HepG2 (cell line): ENCODE data around the gene CEACAM3. TPM values are rescaled to one million over a fixed set of nuclear protein-coding genes. Genes with fewer than 3 reads are reported as not detected.
A peak's percentile ranks its signal among the peaks of the same experiment; 100 is the strongest.

ENCODE experiments used
- RNF2 ChIP-seq: fragments of 450-650 bp; conservative IDR thresholded peaks from 2 replicates; pipeline ENCODE4 v1.6.1; 2016; ENCODE audit warnings: low read depth
- THYN1 ChIP-seq: sonication (generic); formaldehyde crosslinking; IDR thresholded peaks from 2 replicates; pipeline ENCODE4 v1.8.1; 2023; ENCODE audit warnings: low read depth, mild to moderate bottlenecking, moderate library complexity, missing genetic modification reagents, borderline replicate concordance
- ZNF138 ChIP-seq: sonication (generic); formaldehyde crosslinking; IDR thresholded peaks from 2 replicates; pipeline ENCODE4 v1.5.0; 2020; ENCODE audit warnings: mild to moderate bottlenecking, low read depth, missing genetic modification reagents
- ZNF562 ChIP-seq: sonication (generic); formaldehyde crosslinking; IDR thresholded peaks from 2 replicates; pipeline ENCODE4 v1.8.0; 2022; ENCODE audit warnings: missing genetic modification reagents, borderline replicate concordance
- ZNF839 ChIP-seq: sonication (generic); formaldehyde crosslinking; IDR thresholded peaks from 2 replicates; pipeline ENCODE4 v1.4.0; 2020; ENCODE audit warnings: missing genetic modification reagents, mild to moderate bottlenecking, borderline replicate concordance
- polyA plus RNA-seq, 8 experiments: library from polyadenylated mRNA; depleted of rRNA in 3 of 8; stranded (reverse) in 7 of 8; unstranded in 1 of 8; fragments of >200 nt; fragmentation: Illumina TruSeq in 4 of 8; extraction: Trizol in 4 of 8; gene quantifications; 2 replicates each; pipeline versions ENCODE4 v1.2.1 to v1.2.3, GENCODE V29; 2011 to 2016; ENCODE audit warnings: low read depth in 4 of 8, missing spikeins in 1 of 8, mixed read lengths in 1 of 8; ENCODE audit not compliant: insufficient read depth in 1 of 8
- total RNA-seq, 5 experiments: library from RNA; depleted of rRNA; stranded (reverse); fragments of >200 nt; fragmentation: Illumina TruSeq; extraction: Trizol; gene quantifications; 2 replicates each; pipeline ENCODE4 v1.2.3, GENCODE V29; 2016; ENCODE audit warnings: low read depth in 1 of 5
- TF ChIP-seq, protein P1 (sequence below): sonication (generic); formaldehyde crosslinking; IDR thresholded peaks from 2 replicates; pipeline ENCODE4 v1.5.0; 2020; ENCODE audit warnings: mild to moderate bottlenecking, missing genetic modification reagents, borderline replicate concordance
- TF ChIP-seq, protein P2 (sequence below): sonication (generic); formaldehyde crosslinking; IDR thresholded peaks from 2 replicates; pipeline ENCODE4 v1.5.0; 2020; ENCODE audit warnings: missing genetic modification reagents
- TF ChIP-seq, protein P3 (sequence below): sonication (generic); formaldehyde crosslinking; IDR thresholded peaks from 2 replicates; pipeline ENCODE4 v1.9.0; 2021; ENCODE audit warnings: missing genetic modification reagents, mild to moderate bottlenecking, borderline replicate concordance

Gene CEACAM3
- total and polyA plus RNA-seq, 2 of the 13 experiments (the other 11 are each of a cell fraction or from before 2014, with no cell fraction given), result not detected

GRCh38 chr19:41859618-41860418 lies 63.4 kb downstream of the CEACAM3 start, which contains the start of gene RPS19 (continued):
- TF ChIP-seq, protein P1, sequence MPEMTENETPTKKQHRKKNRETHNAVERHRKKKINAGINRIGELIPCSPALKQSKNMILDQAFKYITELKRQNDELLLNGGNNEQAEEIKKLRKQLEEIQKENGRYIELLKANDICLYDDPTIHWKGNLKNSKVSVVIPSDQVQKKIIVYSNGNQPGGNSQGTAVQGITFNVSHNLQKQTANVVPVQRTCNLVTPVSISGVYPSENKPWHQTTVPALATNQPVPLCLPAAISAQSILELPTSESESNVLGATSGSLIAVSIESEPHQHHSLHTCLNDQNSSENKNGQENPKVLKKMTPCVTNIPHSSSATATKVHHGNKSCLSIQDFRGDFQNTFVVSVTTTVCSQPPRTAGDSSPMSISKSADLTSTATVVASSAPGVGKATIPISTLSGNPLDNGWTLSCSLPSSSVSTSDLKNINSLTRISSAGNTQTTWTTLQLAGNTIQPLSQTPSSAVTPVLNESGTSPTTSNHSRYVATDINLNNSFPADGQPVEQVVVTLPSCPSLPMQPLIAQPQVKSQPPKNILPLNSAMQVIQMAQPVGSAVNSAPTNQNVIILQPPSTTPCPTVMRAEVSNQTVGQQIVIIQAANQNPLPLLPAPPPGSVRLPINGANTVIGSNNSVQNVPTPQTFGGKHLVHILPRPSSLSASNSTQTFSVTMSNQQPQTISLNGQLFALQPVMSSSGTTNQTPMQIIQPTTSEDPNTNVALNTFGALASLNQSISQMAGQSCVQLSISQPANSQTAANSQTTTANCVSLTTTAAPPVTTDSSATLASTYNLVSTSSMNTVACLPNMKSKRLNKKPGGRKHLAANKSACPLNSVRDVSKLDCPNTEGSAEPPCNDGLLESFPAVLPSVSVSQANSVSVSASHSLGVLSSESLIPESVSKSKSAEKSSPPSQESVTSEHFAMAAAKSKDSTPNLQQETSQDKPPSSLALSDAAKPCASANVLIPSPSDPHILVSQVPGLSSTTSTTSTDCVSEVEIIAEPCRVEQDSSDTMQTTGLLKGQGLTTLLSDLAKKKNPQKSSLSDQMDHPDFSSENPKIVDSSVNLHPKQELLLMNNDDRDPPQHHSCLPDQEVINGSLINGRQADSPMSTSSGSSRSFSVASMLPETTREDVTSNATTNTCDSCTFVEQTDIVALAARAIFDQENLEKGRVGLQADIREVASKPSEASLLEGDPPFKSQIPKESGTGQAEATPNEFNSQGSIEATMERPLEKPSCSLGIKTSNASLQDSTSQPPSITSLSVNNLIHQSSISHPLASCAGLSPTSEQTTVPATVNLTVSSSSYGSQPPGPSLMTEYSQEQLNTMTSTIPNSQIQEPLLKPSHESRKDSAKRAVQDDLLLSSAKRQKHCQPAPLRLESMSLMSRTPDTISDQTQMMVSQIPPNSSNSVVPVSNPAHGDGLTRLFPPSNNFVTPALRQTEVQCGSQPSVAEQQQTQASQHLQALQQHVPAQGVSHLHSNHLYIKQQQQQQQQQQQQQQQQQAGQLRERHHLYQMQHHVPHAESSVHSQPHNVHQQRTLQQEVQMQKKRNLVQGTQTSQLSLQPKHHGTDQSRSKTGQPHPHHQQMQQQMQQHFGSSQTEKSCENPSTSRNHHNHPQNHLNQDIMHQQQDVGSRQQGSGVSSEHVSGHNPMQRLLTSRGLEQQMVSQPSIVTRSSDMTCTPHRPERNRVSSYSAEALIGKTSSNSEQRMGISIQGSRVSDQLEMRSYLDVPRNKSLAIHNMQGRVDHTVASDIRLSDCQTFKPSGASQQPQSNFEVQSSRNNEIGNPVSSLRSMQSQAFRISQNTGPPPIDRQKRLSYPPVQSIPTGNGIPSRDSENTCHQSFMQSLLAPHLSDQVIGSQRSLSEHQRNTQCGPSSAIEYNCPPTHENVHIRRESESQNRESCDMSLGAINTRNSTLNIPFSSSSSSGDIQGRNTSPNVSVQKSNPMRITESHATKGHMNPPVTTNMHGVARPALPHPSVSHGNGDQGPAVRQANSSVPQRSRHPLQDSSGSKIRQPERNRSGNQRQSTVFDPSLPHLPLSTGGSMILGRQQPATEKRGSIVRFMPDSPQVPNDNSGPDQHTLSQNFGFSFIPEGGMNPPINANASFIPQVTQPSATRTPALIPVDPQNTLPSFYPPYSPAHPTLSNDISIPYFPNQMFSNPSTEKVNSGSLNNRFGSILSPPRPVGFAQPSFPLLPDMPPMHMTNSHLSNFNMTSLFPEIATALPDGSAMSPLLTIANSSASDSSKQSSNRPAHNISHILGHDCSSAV (CRISPR knock-in tag), result no peak
- TF ChIP-seq RNF2 (0 out of 2 replicates have a peak, but pooled peaks have one; percentile 55), ZNF138 (CRISPR knock-in tag) (peak; percentile 68), ZNF839 (CRISPR knock-in tag) (no peak), THYN1 (CRISPR knock-in tag) (no peak), ZNF562 (CRISPR knock-in tag) (no peak)
- TF ChIP-seq, protein P2, sequence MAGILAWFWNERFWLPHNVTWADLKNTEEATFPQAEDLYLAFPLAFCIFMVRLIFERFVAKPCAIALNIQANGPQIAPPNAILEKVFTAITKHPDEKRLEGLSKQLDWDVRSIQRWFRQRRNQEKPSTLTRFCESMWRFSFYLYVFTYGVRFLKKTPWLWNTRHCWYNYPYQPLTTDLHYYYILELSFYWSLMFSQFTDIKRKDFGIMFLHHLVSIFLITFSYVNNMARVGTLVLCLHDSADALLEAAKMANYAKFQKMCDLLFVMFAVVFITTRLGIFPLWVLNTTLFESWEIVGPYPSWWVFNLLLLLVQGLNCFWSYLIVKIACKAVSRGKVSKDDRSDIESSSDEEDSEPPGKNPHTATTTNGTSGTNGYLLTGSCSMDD, result 0 out of 2 replicates have a peak, but pooled peaks have one; percentile 31
- TF ChIP-seq, protein P3, sequence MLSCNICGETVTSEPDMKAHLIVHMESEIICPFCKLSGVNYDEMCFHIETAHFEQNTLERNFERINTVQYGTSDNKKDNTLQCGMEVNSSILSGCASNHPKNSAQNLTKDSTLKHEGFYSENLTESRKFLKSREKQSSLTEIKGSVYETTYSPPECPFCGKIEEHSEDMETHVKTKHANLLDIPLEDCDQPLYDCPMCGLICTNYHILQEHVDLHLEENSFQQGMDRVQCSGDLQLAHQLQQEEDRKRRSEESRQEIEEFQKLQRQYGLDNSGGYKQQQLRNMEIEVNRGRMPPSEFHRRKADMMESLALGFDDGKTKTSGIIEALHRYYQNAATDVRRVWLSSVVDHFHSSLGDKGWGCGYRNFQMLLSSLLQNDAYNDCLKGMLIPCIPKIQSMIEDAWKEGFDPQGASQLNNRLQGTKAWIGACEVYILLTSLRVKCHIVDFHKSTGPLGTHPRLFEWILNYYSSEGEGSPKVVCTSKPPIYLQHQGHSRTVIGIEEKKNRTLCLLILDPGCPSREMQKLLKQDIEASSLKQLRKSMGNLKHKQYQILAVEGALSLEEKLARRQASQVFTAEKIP, result no peak
